H1 (cell line): Measurements from ENCODE around the gene TMEM163. TPM values are rescaled to one million over a fixed set of nuclear protein-coding genes. Genes with fewer than 3 reads are reported as not detected.

Experiments used
- CTCF ChIA-PET: fragments of 300-600 bp; sonication (Branson Sonifier 250); formaldehyde crosslinking; loops from one replicate; lab custom pipeline; 2021; ENCODE audit not compliant: partially characterized antibody; lab: Charles Lee
- POLR2A ChIA-PET: fragments of 300-600 bp; sonication (Branson Sonifier 250); formaldehyde crosslinking; loops from one replicate; lab custom pipeline; 2021; ENCODE audit warnings: inconsistent platforms; ENCODE audit not compliant: partially characterized antibody; lab: Charles Lee
- DNase-seq, 2 experiments: peaks; one replicate each; pipeline versions ENCODE4 v3.0.0 to v3.0.0-alpha.2; 2010 to 2022; ENCODE audit warnings: low spot score in 2 of 2, low read depth in 1 of 2, mixed read lengths in 1 of 2
- FAIRE-seq: peaks from 2 replicates; lab custom pipeline; 2011; peaks lifted over from hg19 to GRCh38; lab: Jason Lieb, UNC
- H2AFZ ChIP-seq: 2 replicates; pipeline ENCODE4 v1.8.1; 2012; ENCODE audit warnings: low read length, inconsistent platforms
- H2AK5ac ChIP-seq: 2 replicates; pipeline ENCODE4 v1.6.1; 2013; ENCODE audit warnings: low read depth, low read length
- H2BK120ac ChIP-seq: replicated peaks from 2 replicates; pipeline ENCODE3; 2013; ENCODE audit warnings: low read depth, low read length, inconsistent platforms
- H2BK12ac ChIP-seq: 2 replicates; pipeline ENCODE4 v1.6.1; 2013; ENCODE audit warnings: low read depth, low read length
- H2BK15ac ChIP-seq: 2 replicates; pipeline ENCODE4 v1.6.1; 2013; ENCODE audit warnings: low read length
- H2BK20ac ChIP-seq: 2 replicates; pipeline ENCODE4 v1.6.1; 2013; ENCODE audit warnings: low read length
- H2BK5ac ChIP-seq: 2 replicates; pipeline ENCODE4 v1.6.1; 2013; ENCODE audit warnings: low read depth, low read length
- H3K14ac ChIP-seq: 2 replicates; pipeline ENCODE4 v1.6.1; 2013; ENCODE audit warnings: inconsistent platforms; ENCODE audit not compliant: insufficient read length
- H3K18ac ChIP-seq: 2 replicates; pipeline ENCODE4 v1.6.1; 2013; ENCODE audit warnings: low read length; ENCODE audit errors: extremely low read depth
- H3K23ac ChIP-seq: 2 replicates; pipeline ENCODE4 v1.6.1; 2013; ENCODE audit warnings: inconsistent platforms; ENCODE audit not compliant: insufficient read length
- H3K23me2 ChIP-seq: 2 replicates; pipeline ENCODE4 v1.6.1; 2013; ENCODE audit warnings: low read depth, low read length
- H3K27ac ChIP-seq: 2 replicates; pipeline ENCODE4 v1.6.1; 2011; ENCODE audit warnings: low read depth, low read length, inconsistent platforms
- H3K27me3 ChIP-seq, 4 experiments: replicated peaks in 1 of 4; 1 replicate in 1 of 4; 2 replicates in 3 of 4; pipeline versions ENCODE4 v1.6.1 to v1.8.1; 2011 to 2013; ENCODE audit warnings: low read length in 3 of 4, mild to moderate bottlenecking in 3 of 4, inconsistent platforms in 2 of 4, mixed read lengths in 2 of 4, moderate library complexity in 1 of 4; ENCODE audit not compliant: control insufficient read depth in 3 of 4, insufficient read depth in 3 of 4; ENCODE audit errors: extremely low read depth in 1 of 4
- H3K36me3 ChIP-seq, 4 experiments: 2 replicates each; pipeline versions ENCODE4 v1.6.1 to v1.8.1; 2011 to 2013; ENCODE audit warnings: mild to moderate bottlenecking in 4 of 4, low read length in 3 of 4, moderate library complexity in 2 of 4, control low read depth in 1 of 4, inconsistent platforms in 1 of 4; ENCODE audit not compliant: insufficient read depth in 4 of 4, control insufficient read depth in 2 of 4
- H3K4ac ChIP-seq: replicated peaks from 2 replicates; pipeline ENCODE3; 2013; ENCODE audit warnings: low read length, low read depth, mixed read lengths, inconsistent platforms; ENCODE audit not compliant: insufficient read length
- H3K4me1 ChIP-seq, 4 experiments: replicated peaks in 1 of 4; 1 replicate in 1 of 4; 2 replicates in 3 of 4; pipeline versions ENCODE4 v1.6.1 to v1.8.1; 2011 to 2013; ENCODE audit warnings: low read length in 3 of 4, inconsistent platforms in 2 of 4, mixed read lengths in 1 of 4; ENCODE audit not compliant: insufficient read depth in 4 of 4, control insufficient read depth in 3 of 4
- H3K4me2 ChIP-seq, 2 experiments: 2 replicates each; pipeline versions ENCODE4 v1.6.1 to v1.8.1; 2011 to 2013; ENCODE audit warnings: low read depth in 2 of 2, low read length in 2 of 2, control low read depth in 1 of 2, inconsistent platforms in 1 of 2, mild to moderate bottlenecking in 1 of 2; ENCODE audit not compliant: insufficient read depth in 1 of 2
- H3K4me3 ChIP-seq, 4 experiments: fragments of 200-600, 300-600 bp in 1 of 4; sonication (generic), shearing (Covaris generic), sonication (Bioruptor Twin) in 1 of 4; 2 replicates each; pipeline versions ENCODE4 v1.5.1 to v1.8.1; 2011 to 2016; ENCODE audit warnings: low read length in 4 of 4, low read depth in 3 of 4, control low read depth in 2 of 4, inconsistent platforms in 2 of 4, mild to moderate bottlenecking in 2 of 4, mixed read lengths in 1 of 4, moderate library complexity in 1 of 4; ENCODE audit not compliant: insufficient read depth in 2 of 4; ENCODE audit errors: extremely low read depth in 1 of 4
- H3K56ac ChIP-seq: replicated peaks from 2 replicates; pipeline ENCODE3; 2013; ENCODE audit warnings: low read depth, mild to moderate bottlenecking, mixed read lengths, low read length, inconsistent platforms; ENCODE audit not compliant: insufficient read length
- H3K79me1 ChIP-seq: 2 replicates; pipeline ENCODE4 v1.6.1; 2013; ENCODE audit warnings: low read depth, low read length, control low read depth
- H3K79me2 ChIP-seq, 2 experiments: 2 replicates each; pipeline versions ENCODE4 v1.6.1 to v1.8.1; 2012 to 2013; ENCODE audit warnings: low read length in 2 of 2, mild to moderate bottlenecking in 2 of 2, inconsistent platforms in 1 of 2; ENCODE audit not compliant: insufficient read depth in 2 of 2, control insufficient read depth in 1 of 2
- H3K9ac ChIP-seq, 4 experiments: replicated peaks in 1 of 4; 1 replicate in 1 of 4; 2 replicates in 3 of 4; pipeline versions ENCODE4 v1.6.1 to v1.8.1; 2011 to 2013; ENCODE audit warnings: low read depth in 3 of 4, low read length in 3 of 4, control low read depth in 2 of 4, mild to moderate bottlenecking in 2 of 4, moderate library complexity in 2 of 4, inconsistent platforms in 1 of 4; ENCODE audit errors: extremely low read depth in 1 of 4
- H3K9me3 ChIP-seq, 2 experiments: 2 replicates each; pipeline versions ENCODE4 v1.6.1 to v1.8.1; 2012 to 2013; ENCODE audit warnings: mild to moderate bottlenecking in 2 of 2, moderate library complexity in 2 of 2, control low read depth in 1 of 2, inconsistent platforms in 1 of 2, low read depth in 1 of 2, low read length in 1 of 2, mixed read lengths in 1 of 2; ENCODE audit not compliant: insufficient read depth in 2 of 2
- H4K20me1 ChIP-seq, 2 experiments: replicated peaks in 1 of 2; 2 replicates each; pipeline versions ENCODE3 to v1.8.1; 2011 to 2013; ENCODE audit warnings: inconsistent platforms in 2 of 2, low read length in 2 of 2, mild to moderate bottlenecking in 1 of 2; ENCODE audit not compliant: insufficient read depth in 2 of 2, control insufficient read depth in 1 of 2
- H4K5ac ChIP-seq: 2 replicates; pipeline ENCODE4 v1.6.1; 2013; ENCODE audit warnings: low read length, low read depth, mixed read lengths, inconsistent platforms; ENCODE audit not compliant: insufficient read length
- H4K8ac ChIP-seq: 2 replicates; pipeline ENCODE4 v1.8.0; 2013; ENCODE audit warnings: mild to moderate bottlenecking, moderate library complexity, low read length, inconsistent platforms; ENCODE audit not compliant: insufficient read depth; ENCODE audit errors: extremely low read depth
- H4K91ac ChIP-seq: replicated peaks from 2 replicates; pipeline ENCODE3; 2013; ENCODE audit warnings: low read length, mixed read lengths, inconsistent platforms; ENCODE audit not compliant: insufficient read length
- MAX ChIP-seq: IDR thresholded peaks from 2 replicates; pipeline ENCODE4 v1.6.1; 2012; ENCODE audit warnings: inconsistent platforms
- SP2 ChIP-seq: IDR thresholded peaks from 2 replicates; pipeline ENCODE4 v1.6.1; 2012; ENCODE audit warnings: mild to moderate bottlenecking, low read length, inconsistent platforms
- WGBS, 2 experiments: shearing (Covaris generic) in 1 of 2; methylation state at CpG; one replicate each; pipeline versions ENCODE4 v1.1.6 to v1.1.7; 2013 to 2015; ENCODE audit warnings: low lambda C conversion rate in 2 of 2, mixed read lengths in 2 of 2, inconsistent platforms in 1 of 2, low coverage in 1 of 2, missing lambda C conversion rate in 1 of 2; ENCODE audit not compliant: insufficient replicate concordance in 2 of 2, insufficient coverage in 1 of 2, insufficient read length in 1 of 2; ENCODE audit errors: extremely low coverage in 1 of 2, missing lambda C conversion rate in 1 of 2; 5-methylcytosine and 5-hydroxymethylcytosine counted together
- polyA plus RNA-seq, 7 experiments: library from polyadenylated mRNA; depleted of rRNA in 3 of 7; stranded (reverse) in 5 of 7; unstranded in 2 of 7; fragments of >200 nt in 5 of 7; fragments of 200-250 nt in 2 of 7; gene quantifications; 1 replicate in 5 of 7; 2 replicates in 1 of 7; 4 replicates in 1 of 7; pipeline versions ENCODE4 v1.2.1 to v1.2.3, GENCODE V29; 2011 to 2013; ENCODE audit warnings: missing spikeins in 2 of 7, mixed read lengths in 2 of 7
- total RNA-seq: library from RNA; stranded (reverse); fragmentation: NEBNext Ultra II Directional; extraction: Animal tissue kit (Norgen Biotek cat#: 25700); gene quantifications from 2 replicates; pipeline ENCODE4 v1.2.1, GENCODE V29; 2021

Gene TMEM163
- total and polyA plus RNA-seq, 2 of the 8 experiments (the other 6 are each of a cell fraction or from before 2014, with no cell fraction given): 2.8 to 3.2 TPM

- H2BK15ac ChIP-seq: no peak overlapping the region
- no peaks in the 10 kb centered on the region; a peak in 3 of 8 replicates for H3K36me3 ChIP-seq
- H4K20me1 ChIP-seq: peaks cover 0 to 1% of the 10 kb centered on the region in 2 experiments
- CTCF ChIA-PET: interaction anchor here (0.6 to 9.3 kb wide), 107 partner anchors 10 to 1096 kb away, joined by 3 to 132 read pairs (median 4); partner anchors contain the start of gene MGAT5
- no peak overlapping the region for H2BK20ac ChIP-seq
- FAIRE-seq (no peak), DNase-seq (no peak)
- POLR2A ChIA-PET: no interaction called here
- no peak overlapping the region for H2AK5ac ChIP-seq
- H2BK12ac ChIP-seq: no peak overlapping the region
- H2BK5ac ChIP-seq: no peak overlapping the region
- no peak overlapping the region for H2AFZ ChIP-seq
- no peak overlapping the region for H3K4me3 ChIP-seq
- H3K14ac ChIP-seq: no peak overlapping the region
- H3K27ac ChIP-seq: no peak overlapping the region
- no peak overlapping the region for H3K23ac ChIP-seq
- H2BK120ac ChIP-seq: no peak overlapping the region
- no peak overlapping the region for H3K4ac ChIP-seq
- H3K4me1 ChIP-seq: no peaks in the 10 kb centered on the region
- no peaks in the 10 kb centered on the region for H3K79me2 ChIP-seq
- H3K4me2 ChIP-seq: no peak overlapping the region
- H3K9me3 ChIP-seq: no peaks in the 10 kb centered on the region
- no peak overlapping the region for H3K18ac ChIP-seq
- 100% methylated on average over 2 of the region's 2 CpGs; no CpG with 5 or more reads in 1 of the 2 experiments for WGBS, 2 experiments
- no peak overlapping the region for H4K5ac ChIP-seq
- H3K79me1 ChIP-seq: no peaks in the 10 kb centered on the region
- H3K23me2 ChIP-seq: no peaks in the 10 kb centered on the region
- H3K9ac ChIP-seq: no peak overlapping the region
- H4K8ac ChIP-seq: no peak overlapping the region
- no peak overlapping the region for H3K56ac ChIP-seq
- no peaks in the 10 kb centered on the region for H3K27me3 ChIP-seq
- H4K91ac ChIP-seq: no peak overlapping the region
- TF ChIP-seq SP2: no peak
- no peak for TF ChIP-seq MAX
Observed at GRCh38 chr2:134451347-134451630, 267.5 kb downstream of the TMEM163 start.
